K562 (cell line): ENCODE measurements around the gene OR2V2. TPM values are rescaled to one million over a fixed set of nuclear protein-coding genes. Genes with fewer than 3 reads are reported as not detected.

ENCODE experiments used
- ASH1L ChIP-seq: fragments of 450-650 bp; IDR thresholded peaks from 2 replicates; pipeline ENCODE4 v1.6.1; 2018; ENCODE audit warnings: borderline replicate concordance, mild to moderate bottlenecking, low read depth; ENCODE audit not compliant: partially characterized antibody
- BACH1 ChIP-seq: fragments of 200-800 bp; sonication (Bioruptor generic); IDR thresholded peaks from 2 replicates; pipeline ENCODE4 v1.6.1; 2016; ENCODE audit warnings: missing genetic modification characterization, missing compliant biosample characterization
- E2F8 ChIP-seq: fragments of 450-650 bp; IDR thresholded peaks from 2 replicates; pipeline ENCODE4 v1.7.1; 2018; ENCODE audit warnings: mild to moderate bottlenecking, low read depth; ENCODE audit not compliant: partially characterized antibody
- ELF4 ChIP-seq: fragments of 450-650 bp; formaldehyde crosslinking; IDR thresholded peaks from 2 replicates; pipeline ENCODE4 v1.4.0; 2022; ENCODE audit warnings: missing genetic modification characterization
- FOSL1 ChIP-seq: fragments of 200-800 bp; sonication (Bioruptor generic); conservative IDR thresholded peaks from 2 replicates; pipeline ENCODE4 v1.6.1; 2016; ENCODE audit warnings: missing genetic modification characterization, missing compliant biosample characterization
- FOXA3 ChIP-seq, 2 experiments: fragments of 450-650 bp in 1 of 2; sonication (generic) in 1 of 2; formaldehyde crosslinking; IDR thresholded peaks in 1 of 2; conservative IDR thresholded peaks in 1 of 2; 2 replicates each; pipeline versions ENCODE4 v1.4.0 to v1.8.0; 2020 to 2022; ENCODE audit warnings: mild to moderate bottlenecking in 2 of 2, missing genetic modification reagents in 1 of 2
- FOXP1 ChIP-seq: sonication (generic); formaldehyde crosslinking; IDR thresholded peaks from 2 replicates; pipeline ENCODE4 v1.8.0; 2022; ENCODE audit warnings: mild to moderate bottlenecking, missing genetic modification reagents
- HBP1 ChIP-seq: fragments of 450-650 bp; formaldehyde crosslinking; IDR thresholded peaks from 2 replicates; pipeline ENCODE4 v1.4.0; 2022; ENCODE audit warnings: missing genetic modification characterization
- MAZ ChIP-seq, 2 experiments: fragments of 450-650 bp in 1 of 2; sonication (generic) in 1 of 2; formaldehyde crosslinking; IDR thresholded peaks in 1 of 2; conservative IDR thresholded peaks in 1 of 2; 2 replicates each; pipeline versions ENCODE4 v1.4.0 to v1.5.0; 2020; ENCODE audit warnings: mild to moderate bottlenecking in 1 of 2, missing genetic modification reagents in 1 of 2
- MIER1 ChIP-seq: fragments of 450-650 bp; IDR thresholded peaks from 2 replicates; pipeline ENCODE4 v1.6.1; 2016; ENCODE audit warnings: antibody characterized with exemption, mild to moderate bottlenecking, low read depth
- NFXL1 ChIP-seq: fragments of 450-650 bp; formaldehyde crosslinking; IDR thresholded peaks from 2 replicates; pipeline ENCODE4 v1.4.0; 2021; ENCODE audit warnings: mild to moderate bottlenecking
- NKRF ChIP-seq: fragments of 450-650 bp; IDR thresholded peaks from 2 replicates; pipeline ENCODE4 v1.6.1; 2016; ENCODE audit warnings: borderline replicate concordance
- RAD21 ChIP-seq, 2 experiments: fragments of 250-450 bp in 1 of 2; fragments of 450-650 bp in 1 of 2; sonication (Bioruptor Pico) in 1 of 2; formaldehyde crosslinking in 1 of 2; IDR thresholded peaks in 1 of 2; conservative IDR thresholded peaks in 1 of 2; 2 replicates each; pipeline versions ENCODE4 v1.4.0 to v1.8.0; 2020 to 2022; ENCODE audit warnings: mild to moderate bottlenecking in 2 of 2, moderate library complexity in 1 of 2
- SIN3A ChIP-seq, 2 experiments: fragments of 150-350 bp in 1 of 2; IDR thresholded peaks; 2 replicates each; pipeline ENCODE4 v1.6.1; 2011 to 2016; ENCODE audit warnings: borderline replicate concordance in 2 of 2, low read depth in 2 of 2, low read length in 2 of 2, mild to moderate bottlenecking in 2 of 2, moderate library complexity in 2 of 2; ENCODE audit not compliant: control insufficient read depth in 1 of 2
- SMARCA4 ChIP-seq: fragments of 450-650 bp; IDR thresholded peaks from 2 replicates; pipeline ENCODE4 v1.6.1; 2016
- SMARCE1 ChIP-seq: fragments of 450-650 bp; IDR thresholded peaks from 2 replicates; pipeline ENCODE4 v1.7.1; 2016; ENCODE audit warnings: mild to moderate bottlenecking
- SUPT5H ChIP-seq: fragments of 450-650 bp; IDR thresholded peaks from 2 replicates; pipeline ENCODE4 v1.6.1; 2016
- TGIF2 ChIP-seq: sonication (generic); formaldehyde crosslinking; IDR thresholded peaks from 2 replicates; pipeline ENCODE4 v1.8.1; 2022; ENCODE audit warnings: mild to moderate bottlenecking, missing genetic modification reagents, moderate library complexity
- ZBTB26 ChIP-seq: fragments of 450-650 bp; formaldehyde crosslinking; IDR thresholded peaks from 2 replicates; pipeline ENCODE4 v1.4.0; 2022; ENCODE audit warnings: missing genetic modification characterization
- ZNF175 ChIP-seq: fragments of 200-800 bp; sonication (Bioruptor generic); IDR thresholded peaks from 2 replicates; pipeline ENCODE4 v1.6.1; 2016; ENCODE audit warnings: low read depth, mild to moderate bottlenecking, missing genetic modification characterization, missing compliant biosample characterization
- polyA plus RNA-seq, 8 experiments: library from polyadenylated mRNA; depleted of rRNA in 4 of 8; stranded (reverse) in 5 of 8; unstranded in 3 of 8; fragments of >200 nt; fragmentation: Nextera tagmentation in 2 of 8; fragmentation: Illumina TruSeq in 1 of 8; extraction: Ambion mirVana in 2 of 8; extraction: Trizol in 1 of 8; gene quantifications; 2 replicates each; pipeline versions ENCODE4 v1.2.1 to v1.2.3, GENCODE V29; 2011 to 2014; ENCODE audit warnings: inconsistent platforms in 1 of 8, missing spikeins in 1 of 8
- total RNA-seq, 7 experiments: library from RNA; depleted of rRNA in 6 of 7; stranded (reverse); fragments of >200 nt in 6 of 7; fragmentation: Illumina TruSeq in 2 of 7; extraction: Trizol in 2 of 7; gene quantifications; 2 replicates each; pipeline versions ENCODE4 v1.2.1 to v1.2.3, GENCODE V29; 2011 to 2021; ENCODE audit warnings: low replicate concordance in 1 of 7

Gene OR2V2
- total and polyA plus RNA-seq, 9 of the 15 experiments (the other 6 are each of a cell fraction or from before 2014, with no cell fraction given), result 0.01 TPM; not detected in 8

- TF ChIP-seq E2F8, result no peak
- TF ChIP-seq SUPT5H, result no peak
- TF ChIP-seq NFXL1 (CRISPR knock-in tag), result no peak
- 0 out of 4 replicates have a peak, but pooled peaks of 1 of the 2 experiments have one; percentile 9 for TF ChIP-seq RAD21 (CRISPR knock-in tag; conservative IDR thresholded peaks at IDR 0.05 in 1 of 2, IDR thresholded peaks at IDR 0.05 in 1 of 2)
- TF ChIP-seq HBP1 (CRISPR knock-in tag), result peak; percentile 76
- peak; percentile 26 for TF ChIP-seq ASH1L
- peak; percentile 61 for TF ChIP-seq FOSL1 (tag)
- TF ChIP-seq SMARCA4, result peak; percentile 20; the same call in 1 of the 2 replicates
- no peak for TF ChIP-seq TGIF2
- peak in 1 of 2 experiments; percentile 15; a peak in 1 of 4 replicates for TF ChIP-seq SIN3A (IDR thresholded peaks at IDR 0.05; ENCODE audit: borderline replicate concordance in 2 of 2, control insufficient read depth in 1 of 2, low read depth in 2 of 2, low read length in 2 of 2)
- peak; percentile 18; the same call in 1 of the 2 replicates for TF ChIP-seq ZNF175 (CRISPR knock-in tag)
- TF ChIP-seq BACH1, result 0 out of 2 replicates have a peak, but pooled peaks have one; percentile 55
- TF ChIP-seq MAZ (CRISPR knock-in tag; conservative IDR thresholded peaks at IDR 0.05 in 1 of 2, IDR thresholded peaks at IDR 0.05 in 1 of 2), result no peak
- TF ChIP-seq ZBTB26 (CRISPR knock-in tag), result peak; percentile 75; the same call in 1 of the 2 replicates
- TF ChIP-seq MIER1, result peak; percentile 37; the same call in 1 of the 2 replicates
- 0 out of 2 replicates have a peak, but pooled peaks have one; percentile 16 for TF ChIP-seq ELF4 (CRISPR knock-in tag)
- TF ChIP-seq SMARCE1, result peak; percentile 45
- TF ChIP-seq NKRF, result 0 out of 2 replicates have a peak, but pooled peaks have one; percentile 34
- peak; percentile 76 to 88; a peak in 3 of 4 replicates for TF ChIP-seq FOXA3 (CRISPR knock-in tag; conservative IDR thresholded peaks at IDR 0.05 in 1 of 2, IDR thresholded peaks at IDR 0.05 in 1 of 2)
- no peak for TF ChIP-seq FOXP1 (CRISPR knock-in tag)
These were observed 39.7 kb downstream of the OR2V2 start (continued) for GRCh38 chr5:181186986-181187499.
